HCT116 (cell line): ENCODE measurements around the gene LAIR1. TPM values are rescaled to one million over a fixed set of nuclear protein-coding genes. Genes with fewer than 3 reads are reported as not detected.

Experiments
- ATAC-seq: fragments of 200-7000 bp; cut with Tn5 transposase; 2 replicates; pipeline ENCODE4 v1.9.1; 2020; ENCODE audit warnings: mild to moderate bottlenecking, moderate library complexity
- BruUV-seq: library from RNA; stranded (reverse); fragments of 400-500 nt; replicated peaks from 2 replicates; lab custom pipeline; 2021; lab: Mats Ljungman, UMichigan
- CTCF ChIA-PET: fragments of 300-600 bp; sonication (Branson Sonifier 250); formaldehyde crosslinking; loops from one replicate; lab custom pipeline; 2021; ENCODE audit warnings: antibody characterized with exemption; lab: Charles Lee
- POLR2A ChIA-PET: fragments of 300-600, 350-600 bp; sonication (Branson Sonifier 250); formaldehyde crosslinking; loops from one replicate; lab custom pipeline; 2021; ENCODE audit warnings: antibody characterized with exemption; lab: Charles Lee
- RAD21 ChIA-PET, 2 experiments: fragments of 300-600 bp; sonication (Branson Sonifier 250); formaldehyde crosslinking; loops; one replicate each; lab custom pipeline; 2023; ENCODE audit warnings: low total read pairs in 2 of 2; ENCODE audit not compliant: uncharacterized antibody in 2 of 2, unreplicated experiment in 2 of 2, low non-redundant PET in 1 of 2; lab: Charles Lee
- DNase-seq: peaks from one replicate; pipeline ENCODE4 v3.0.0-alpha.2; 2010; ENCODE audit warnings: low read depth, low spot score
- H2AFZ ChIP-seq: fragments of 200-600 bp; shearing (Covaris generic), sonication (generic); 2 replicates; pipeline ENCODE4 v1.6.1; 2017; ENCODE audit warnings: low read depth, mixed run types, mixed read lengths, antibody characterized with exemption, low read length; ENCODE audit not compliant: poor library complexity, severe bottlenecking
- H3K27ac ChIP-seq: 2 replicates; pipeline ENCODE4 v1.5.1; 2012; ENCODE audit warnings: low read depth, low read length
- H3K27me3 ChIP-seq: fragments of 200-600 bp; sonication (generic); 2 replicates; pipeline ENCODE4 v1.6.1; 2016; ENCODE audit warnings: mixed run types, low read length, mixed read lengths; ENCODE audit not compliant: insufficient read depth
- H3K36me3 ChIP-seq, 2 experiments: fragments of 200-500 bp in 1 of 2; fragments of 200-600 bp in 1 of 2; sonication (Bioruptor generic) in 1 of 2; sonication (generic) in 1 of 2; 2 replicates each; pipeline versions ENCODE4 v1.5.1 to v1.6.1; 2014 to 2016; ENCODE audit warnings: low read length in 2 of 2, inconsistent platforms in 1 of 2, mixed read lengths in 1 of 2, mixed run types in 1 of 2; ENCODE audit not compliant: insufficient read depth in 2 of 2, control insufficient read depth in 1 of 2
- H3K4me1 ChIP-seq, 2 experiments: fragments of 200-600 bp in 1 of 2; sonication (generic) in 1 of 2; 2 replicates each; pipeline versions ENCODE4 v1.5.1 to v1.6.1; 2012 to 2017; ENCODE audit warnings: low read length in 2 of 2, inconsistent platforms in 1 of 2, mild to moderate bottlenecking in 1 of 2, mixed read lengths in 1 of 2, mixed run types in 1 of 2, moderate library complexity in 1 of 2; ENCODE audit not compliant: insufficient read depth in 2 of 2, control insufficient read depth in 1 of 2
- H3K4me2 ChIP-seq: fragments of 200-600 bp; sonication (generic); 2 replicates; pipeline ENCODE4 v1.6.1; 2017; ENCODE audit warnings: mixed run types, low read length, mixed read lengths
- H3K4me3 ChIP-seq, 2 experiments: fragments of 200-600 bp in 1 of 2; sonication (generic) in 1 of 2; replicated peaks in 1 of 2; 2 replicates each; pipeline ENCODE4 v1.5.1; 2011 to 2016; ENCODE audit warnings: low read length in 2 of 2, control low read depth in 1 of 2, low read depth in 1 of 2, mild to moderate bottlenecking in 1 of 2, mixed read lengths in 1 of 2, mixed run types in 1 of 2
- H3K79me2 ChIP-seq: fragments of 200-600 bp; sonication (generic); 2 replicates; pipeline ENCODE4 v1.6.1; 2017; ENCODE audit warnings: mild to moderate bottlenecking, mixed run types, low read length, moderate library complexity, mixed read lengths; ENCODE audit not compliant: insufficient read depth
- H3K9ac ChIP-seq: fragments of 200-600 bp; sonication (generic); 2 replicates; pipeline ENCODE4 v1.6.1; 2016; ENCODE audit warnings: low read length, mixed read lengths
- H3K9me2 ChIP-seq: fragments of 200-600 bp; sonication (generic), shearing (Covaris generic); 2 replicates; pipeline ENCODE4 v1.6.1; 2017; ENCODE audit warnings: mixed run types, mild to moderate bottlenecking, moderate library complexity; ENCODE audit not compliant: insufficient read depth
- H3K9me3 ChIP-seq, 2 experiments: fragments of 200-500 bp in 1 of 2; fragments of 200-600 bp in 1 of 2; sonication (Bioruptor generic) in 1 of 2; sonication (generic) in 1 of 2; 2 replicates each; pipeline ENCODE4 v1.6.1; 2014 to 2017; ENCODE audit warnings: low read length in 2 of 2, mixed read lengths in 2 of 2, inconsistent platforms in 1 of 2, low read depth in 1 of 2, mild to moderate bottlenecking in 1 of 2, mixed run types in 1 of 2, moderate library complexity in 1 of 2; ENCODE audit not compliant: control insufficient read depth in 1 of 2, insufficient read depth in 1 of 2
- H4K20me1 ChIP-seq: fragments of 200-600 bp; sonication (generic), shearing (Covaris generic); 2 replicates; pipeline ENCODE4 v1.6.1; 2017; ENCODE audit warnings: mixed run types, mild to moderate bottlenecking, moderate library complexity; ENCODE audit not compliant: insufficient read depth
- CBX3 ChIP-seq: IDR thresholded peaks from 2 replicates; pipeline ENCODE4 v1.6.1; 2012; ENCODE audit warnings: low read depth
- CEBPB ChIP-seq: IDR thresholded peaks from 2 replicates; pipeline ENCODE4 v1.6.1; 2012; ENCODE audit warnings: low read depth
- EGR1 ChIP-seq: IDR thresholded peaks from 2 replicates; pipeline ENCODE4 v1.6.1; 2012; ENCODE audit warnings: low read depth
- ELF1 ChIP-seq: IDR thresholded peaks from 2 replicates; pipeline ENCODE4 v1.6.1; 2012; ENCODE audit warnings: low read depth, borderline replicate concordance
- FOSL1 ChIP-seq: IDR thresholded peaks from 2 replicates; pipeline ENCODE4 v1.6.1; 2012; ENCODE audit warnings: low read depth
- MAX ChIP-seq: IDR thresholded peaks from 2 replicates; pipeline ENCODE4 v1.6.1; 2012
- POLR2A ChIP-seq: IDR thresholded peaks from 2 replicates; pipeline ENCODE4 v1.7.0; 2011; ENCODE audit warnings: borderline replicate concordance; ENCODE audit not compliant: insufficient read depth, insufficient read length; ENCODE audit errors: extremely low read depth
- REST ChIP-seq: IDR thresholded peaks from 2 replicates; pipeline ENCODE4 v1.6.1; 2012; ENCODE audit warnings: low read depth
- SIN3A ChIP-seq: IDR thresholded peaks from 2 replicates; pipeline ENCODE4 v1.6.1; 2012; ENCODE audit warnings: low read depth
- TCF7L2 ChIP-seq: IDR thresholded peaks from 2 replicates; pipeline ENCODE4 v1.7.0; 2011; ENCODE audit warnings: borderline replicate concordance, inconsistent platforms; ENCODE audit not compliant: insufficient read depth, insufficient read length; ENCODE audit errors: extremely low read depth
- YY1 ChIP-seq: IDR thresholded peaks from 2 replicates; pipeline ENCODE4 v1.6.1; 2011; ENCODE audit warnings: low read length, low read depth, moderate library complexity, mild to moderate bottlenecking; ENCODE audit not compliant: insufficient replicate concordance; ENCODE audit errors: extremely low read depth
- intact Hi-C: fragments of 100-400 bp; cut with micrococcal nuclease; formaldehyde crosslinking; loops from 2 replicates; pipeline ENCODE4 v1.10.0; 2022
- total RNA-seq: library from RNA; stranded (reverse); gene quantifications from one replicate; pipeline ENCODE4 v1.2.1, GENCODE V29; 2021; ENCODE audit not compliant: unreplicated experiment
- TF ChIP-seq, protein P1 (sequence below), 3 experiments: fragments of 200-600 bp in 1 of 3; sonication (generic) in 1 of 3; IDR thresholded peaks in 2 of 3; conservative IDR thresholded peaks in 1 of 3; 2 replicates each; pipeline ENCODE4 v1.5.1; 2012 to 2017; ENCODE audit warnings: low read depth in 2 of 3, low read length in 2 of 3, antibody characterized with exemption in 1 of 3, borderline replicate concordance in 1 of 3, control low read depth in 1 of 3, mild to moderate bottlenecking in 1 of 3, mixed read lengths in 1 of 3, mixed run types in 1 of 3, moderate library complexity in 1 of 3; ENCODE audit not compliant: insufficient read depth in 1 of 3

Gene LAIR1
- total RNA-seq, 1 experiment from 2014 or later, result 0.89 TPM

- ATAC-seq, result no peak
- ChIA-PET POLR2A (no interaction called here), RAD21 (no interaction called here), CTCF (no interaction called here)
- TF ChIP-seq YY1, result no peak
- TF ChIP-seq ELF1, result no peak
- TF ChIP-seq TCF7L2, result no peak
- TF ChIP-seq CEBPB, result no peak
- TF ChIP-seq MAX, result no peak
- no peak for TF ChIP-seq CBX3
- TF ChIP-seq SIN3A, result no peak
- no peak for TF ChIP-seq POLR2A
- no peak for TF ChIP-seq FOSL1
- TF ChIP-seq, protein P1, sequence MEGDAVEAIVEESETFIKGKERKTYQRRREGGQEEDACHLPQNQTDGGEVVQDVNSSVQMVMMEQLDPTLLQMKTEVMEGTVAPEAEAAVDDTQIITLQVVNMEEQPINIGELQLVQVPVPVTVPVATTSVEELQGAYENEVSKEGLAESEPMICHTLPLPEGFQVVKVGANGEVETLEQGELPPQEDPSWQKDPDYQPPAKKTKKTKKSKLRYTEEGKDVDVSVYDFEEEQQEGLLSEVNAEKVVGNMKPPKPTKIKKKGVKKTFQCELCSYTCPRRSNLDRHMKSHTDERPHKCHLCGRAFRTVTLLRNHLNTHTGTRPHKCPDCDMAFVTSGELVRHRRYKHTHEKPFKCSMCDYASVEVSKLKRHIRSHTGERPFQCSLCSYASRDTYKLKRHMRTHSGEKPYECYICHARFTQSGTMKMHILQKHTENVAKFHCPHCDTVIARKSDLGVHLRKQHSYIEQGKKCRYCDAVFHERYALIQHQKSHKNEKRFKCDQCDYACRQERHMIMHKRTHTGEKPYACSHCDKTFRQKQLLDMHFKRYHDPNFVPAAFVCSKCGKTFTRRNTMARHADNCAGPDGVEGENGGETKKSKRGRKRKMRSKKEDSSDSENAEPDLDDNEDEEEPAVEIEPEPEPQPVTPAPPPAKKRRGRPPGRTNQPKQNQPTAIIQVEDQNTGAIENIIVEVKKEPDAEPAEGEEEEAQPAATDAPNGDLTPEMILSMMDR (IDR thresholded peaks at IDR 0.05 in 2 of 3, conservative IDR thresholded peaks at IDR 0.05 in 1 of 3; ENCODE audit: borderline replicate concordance in 1 of 3, insufficient read depth in 1 of 3, low read depth in 2 of 3, low read length in 2 of 3), result no peak
- TF ChIP-seq REST, result no peak
- TF ChIP-seq EGR1, result no peak
- no peak overlapping the region for H2AFZ ChIP-seq
- H3K4me1 ChIP-seq, result no peaks in the 10 kb centered on the region
- no peak for DNase-seq
- H3K9me2 ChIP-seq, result no peaks in the 10 kb centered on the region
- no peaks in the 10 kb centered on the region for H3K27me3 ChIP-seq
- no peaks in the 10 kb centered on the region for H3K36me3 ChIP-seq
- intact Hi-C loops, result no loop called here
- H4K20me1 ChIP-seq, result no peaks in the 10 kb centered on the region
- BruUV-seq, result no TSS peak
- no peak overlapping the region for H3K4me2 ChIP-seq
- no peak overlapping the region for H3K4me3 ChIP-seq
- no peaks in the 10 kb centered on the region for H3K79me2 ChIP-seq
- no peaks in the 10 kb centered on the region for H3K9me3 ChIP-seq
- no peak overlapping the region for H3K9ac ChIP-seq
- H3K27ac ChIP-seq, result no peak overlapping the region
Measured at GRCh38 chr19:54335164-54335563, 29.6 kb downstream of the LAIR1 start.
